ENCODE measurements around the gene TMEM176B.
A peak's percentile ranks its signal among the peaks of the same experiment; 100 is the strongest.
"Not testable (repeated sequence)": the region's sequence is repeated elsewhere in the genome, so short reads cannot be mapped to it uniquely, and the experiment has no call there.

Gene TMEM176B

DNA sequence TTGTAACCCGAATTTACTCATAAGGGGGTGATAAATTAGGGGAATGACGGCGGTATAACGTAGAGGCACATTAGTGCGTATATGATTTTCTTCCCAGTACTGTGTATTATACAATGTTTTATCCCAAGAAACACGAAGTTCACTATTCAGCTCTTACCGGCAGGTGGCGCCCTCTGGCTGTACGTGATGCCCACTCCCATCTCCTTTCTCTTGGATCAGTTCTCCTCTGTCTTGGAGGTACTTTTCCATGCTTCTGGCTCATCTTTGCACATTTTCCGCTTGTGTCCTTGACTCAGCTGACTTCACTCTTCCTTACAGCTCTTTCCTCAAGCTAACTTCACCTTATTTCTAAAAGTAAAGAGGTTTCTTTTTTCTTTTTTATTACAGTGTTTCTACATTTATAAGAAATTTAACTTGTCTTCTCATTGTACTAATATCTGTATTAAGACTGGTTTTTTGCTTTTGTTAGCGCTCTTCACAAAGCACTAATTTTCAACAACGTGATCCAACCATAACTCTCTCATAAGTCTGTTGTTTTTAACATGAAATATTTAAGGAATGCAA lies 21.3 kb downstream of the TMEM176B start:
- Mint-ChIP-seq H3K36me3 (ENCODE audit: insufficient read depth) (no peaks in the 10 kb centered on the region), H3K27me3 (peaks cover 16% of the 10 kb centered on the region), H3K27ac (ENCODE audit: low read depth) (no peak overlapping the region), H3K4me1 (peaks cover 5% of the 10 kb centered on the region), H3K4me3 (no peak overlapping the region), H3K9me3 (no peaks in the 10 kb centered on the region)
- ATAC-seq (replicated peaks; ENCODE audit: extremely low read depth, poor library complexity, severe bottlenecking) (peak; percentile 49), DNase-seq (ENCODE audit: low spot score in 2 of 2) (peak; percentile 54 to 62)

DNA sequence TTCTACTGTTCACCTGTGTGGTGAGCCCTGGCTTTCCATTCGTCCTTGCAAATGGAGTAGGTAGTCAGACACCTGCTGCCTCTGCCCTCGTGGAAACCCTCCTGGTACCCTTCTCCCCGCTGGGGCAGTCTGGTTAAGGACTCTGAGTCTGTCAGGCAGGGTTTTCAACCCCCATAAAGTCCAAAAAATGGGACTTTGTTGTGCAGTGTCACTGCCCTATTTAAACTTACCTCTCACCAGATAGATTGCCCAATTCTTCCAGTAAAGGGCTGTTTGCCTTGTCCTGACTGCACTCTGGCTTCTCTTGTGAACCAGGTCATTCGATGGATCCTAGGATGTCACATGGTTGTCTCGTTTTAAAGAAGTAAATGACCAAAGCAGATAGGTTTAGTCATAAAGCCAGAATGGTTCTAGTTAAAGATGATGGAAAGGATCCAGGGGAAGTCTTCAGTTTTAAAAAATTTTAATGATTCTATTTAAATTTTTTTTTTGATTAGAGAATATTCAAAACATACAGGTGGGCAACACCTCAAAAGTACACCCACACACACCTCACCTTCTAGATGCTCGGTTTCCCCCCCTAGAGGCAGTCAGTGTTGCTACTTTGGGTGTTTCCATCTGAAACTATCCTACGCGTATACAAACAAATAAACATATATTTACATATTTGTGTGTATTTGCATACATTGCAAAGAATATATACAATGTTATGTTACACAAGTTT lies 22.0 kb downstream of the TMEM176B start:
- H3K4me3 Mint-ChIP-seq = no peak overlapping the region
- H3K27ac Mint-ChIP-seq (ENCODE audit: low read depth) = no peak overlapping the region
- H3K4me1 Mint-ChIP-seq = peaks cover 5% of the 10 kb centered on the region
- ATAC-seq (replicated peaks; ENCODE audit: extremely low read depth, poor library complexity, severe bottlenecking) (no peak), DNase-seq (ENCODE audit: low spot score in 2 of 2) (no peak)
- H3K36me3 Mint-ChIP-seq (ENCODE audit: insufficient read depth) = no peaks in the 10 kb centered on the region
- H3K9me3 Mint-ChIP-seq = no peaks in the 10 kb centered on the region
- H3K27me3 Mint-ChIP-seq = peaks cover 16% of the 10 kb centered on the region

DNA sequence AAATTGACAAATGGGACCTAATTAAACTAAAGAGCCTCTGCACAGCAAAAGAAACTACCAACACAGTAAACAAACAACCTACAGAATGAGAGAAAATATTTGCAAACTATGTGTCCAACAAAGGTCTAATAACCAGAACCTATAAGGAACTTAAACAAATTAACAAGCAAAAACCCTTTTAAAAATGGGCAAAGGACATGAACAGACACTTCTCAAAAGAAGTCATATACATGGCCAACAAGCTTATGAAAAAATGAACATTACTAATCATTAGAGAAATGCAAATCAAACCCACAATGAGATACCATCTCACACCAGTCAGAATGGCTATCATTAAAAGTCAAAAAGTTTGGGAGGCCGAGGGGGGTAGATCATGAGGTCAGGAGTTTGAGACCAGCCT lies 26.0 kb downstream of the TMEM176B start:
- not testable (repeated sequence) for DNase-seq (ENCODE audit: low spot score in 2 of 2); H3K9me3 Mint-ChIP-seq; H3K36me3 Mint-ChIP-seq (ENCODE audit: insufficient read depth); H3K27ac Mint-ChIP-seq (ENCODE audit: low read depth); H3K4me3 Mint-ChIP-seq; H3K4me1 Mint-ChIP-seq; H3K27me3 Mint-ChIP-seq; ATAC-seq (replicated peaks; ENCODE audit: extremely low read depth, poor library complexity, severe bottlenecking)

DNA sequence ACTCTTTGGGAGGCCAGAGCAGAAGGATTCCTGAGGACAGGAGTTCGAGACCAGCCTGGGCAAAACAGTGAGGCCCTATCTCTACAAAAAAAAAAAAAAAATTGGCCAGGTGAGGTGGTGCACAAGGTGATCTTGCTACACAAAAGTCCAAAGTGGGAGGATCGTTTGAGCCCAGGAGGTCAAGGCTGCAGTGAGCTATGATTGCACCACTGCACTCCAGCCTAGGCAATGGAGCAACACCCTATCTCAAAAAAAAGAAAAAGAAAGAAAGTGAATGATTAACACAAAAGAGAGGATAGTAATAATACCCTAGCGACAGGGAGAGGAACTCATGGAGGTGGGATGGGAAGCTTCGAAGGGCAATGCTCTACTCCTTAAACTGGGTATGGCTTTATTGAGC lies 30.4 kb downstream of the TMEM176B start:
- H3K4me3 Mint-ChIP-seq = no peak overlapping the region
- DNase-seq (ENCODE audit: low spot score in 2 of 2) (no peak), ATAC-seq (replicated peaks; ENCODE audit: extremely low read depth, poor library complexity, severe bottlenecking) (no peak)
- H3K4me1 Mint-ChIP-seq = no peaks in the 10 kb centered on the region
- H3K36me3 Mint-ChIP-seq (ENCODE audit: insufficient read depth) = peaks cover 2% of the 10 kb centered on the region
- no peak overlapping the region for H3K27ac Mint-ChIP-seq (ENCODE audit: low read depth)
- H3K9me3 Mint-ChIP-seq = no peaks in the 10 kb centered on the region
- no peaks in the 10 kb centered on the region for H3K27me3 Mint-ChIP-seq

DNA sequence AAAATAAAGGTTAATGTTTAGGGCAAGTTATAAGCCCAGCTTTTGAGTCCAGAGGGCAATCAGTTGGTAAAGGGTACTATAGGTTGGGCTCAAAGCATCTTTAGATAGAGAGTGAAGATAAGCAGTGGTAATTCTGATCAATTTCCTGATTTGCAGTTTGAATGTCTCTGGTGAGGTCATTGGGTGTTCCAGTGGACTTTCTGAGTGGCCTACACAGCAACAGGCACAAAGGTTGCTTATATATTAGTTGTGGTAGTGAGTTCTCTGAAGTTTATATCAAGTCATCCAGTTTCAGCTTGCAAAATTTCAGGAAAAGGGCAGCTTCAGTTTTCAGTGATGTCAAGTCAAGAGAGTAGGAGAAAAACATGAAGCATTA lies 33.8 kb downstream of the TMEM176B start:
- H3K4me1 Mint-ChIP-seq = no peaks in the 10 kb centered on the region
- H3K27me3 Mint-ChIP-seq = no peaks in the 10 kb centered on the region
- no peak overlapping the region for H3K27ac Mint-ChIP-seq (ENCODE audit: low read depth)
- H3K9me3 Mint-ChIP-seq = no peaks in the 10 kb centered on the region
- no peak overlapping the region for H3K4me3 Mint-ChIP-seq
- ATAC-seq (replicated peaks; ENCODE audit: extremely low read depth, poor library complexity, severe bottlenecking) (no peak), DNase-seq (ENCODE audit: low spot score in 2 of 2) (no peak)
- no peaks in the 10 kb centered on the region for H3K36me3 Mint-ChIP-seq (ENCODE audit: insufficient read depth)

DNA sequence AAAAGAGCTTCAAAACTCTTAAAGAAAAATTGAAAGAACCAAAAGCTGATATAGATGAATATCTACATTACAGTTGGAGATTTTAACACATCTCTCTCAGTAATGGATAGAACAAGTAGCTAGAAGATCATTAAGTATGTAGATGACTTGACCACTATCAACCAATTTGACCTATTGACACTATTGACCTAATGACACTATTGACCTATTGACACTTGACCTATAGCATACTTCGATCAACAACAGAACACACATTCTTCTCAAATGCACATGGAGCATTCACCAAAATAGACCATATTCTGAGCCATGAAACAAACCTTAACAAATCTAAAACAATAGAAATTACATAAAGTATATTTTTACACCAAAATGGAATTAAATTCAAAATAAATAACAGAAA lies 40.7 kb downstream of the TMEM176B start:
- H3K27me3 Mint-ChIP-seq = no peaks in the 10 kb centered on the region
- DNase-seq (ENCODE audit: low spot score in 2 of 2) = no peak

DNA sequence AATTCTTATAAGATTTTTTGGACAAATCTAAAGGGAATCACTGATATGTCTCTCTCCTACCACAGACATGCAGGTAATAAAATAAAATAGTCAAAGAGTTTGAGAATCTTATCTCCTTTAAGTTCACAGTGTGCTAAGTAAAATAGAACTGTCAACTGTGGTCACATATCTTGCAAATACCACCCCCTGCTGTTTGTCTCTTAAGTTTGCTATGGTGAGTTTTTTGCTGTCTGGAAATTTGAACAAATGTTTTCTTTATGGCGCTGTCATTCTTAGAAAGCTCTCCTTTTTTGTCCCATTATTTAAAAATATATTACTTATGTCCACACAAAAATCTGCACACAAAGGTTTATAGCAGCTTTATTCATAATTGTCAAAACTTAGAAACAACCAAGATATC lies 43.3 kb downstream of the TMEM176B start:
- peak overlapping the region; percentile 87 for H3K27ac Mint-ChIP-seq (ENCODE audit: low read depth)

More for the DNA sequence above, 40.7 kb downstream of the TMEM176B start:
- Mint-ChIP-seq H3K27ac (ENCODE audit: low read depth) (no peak overlapping the region), H3K4me3 (no peak overlapping the region), H3K4me1 (peaks cover 23% of the 10 kb centered on the region), H3K36me3 (ENCODE audit: insufficient read depth) (peaks cover 12% of the 10 kb centered on the region), H3K9me3 (no peaks in the 10 kb centered on the region)
- no peak for ATAC-seq (replicated peaks; ENCODE audit: extremely low read depth, poor library complexity, severe bottlenecking)

DNA sequence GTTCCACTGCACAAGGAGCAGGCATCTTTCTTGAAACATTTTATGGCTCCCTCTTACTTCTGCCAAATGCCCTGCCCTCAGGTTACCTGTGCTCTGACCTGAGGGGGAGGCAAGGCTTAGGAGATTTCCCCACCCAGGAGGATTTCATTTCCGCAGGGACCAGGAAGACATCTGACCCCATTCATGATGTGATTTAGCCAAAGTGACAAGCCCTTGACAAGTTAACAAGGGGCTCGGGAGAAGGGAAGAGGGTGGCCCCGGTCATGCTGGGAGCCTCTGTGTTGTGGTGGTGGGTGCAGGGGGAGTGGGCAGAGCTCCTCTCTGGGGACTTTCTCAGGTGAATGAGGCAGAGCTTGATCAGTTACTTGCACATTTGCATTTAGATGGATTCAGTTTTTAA lies 44.0 kb downstream of the TMEM176B start:
- Mint-ChIP-seq H3K27ac (ENCODE audit: low read depth) (peak overlapping the region; percentile 87), H3K27me3 (no peaks in the 10 kb centered on the region), H3K4me1 (peaks cover 37% of the 10 kb centered on the region), H3K9me3 (no peaks in the 10 kb centered on the region), H3K36me3 (ENCODE audit: insufficient read depth) (peaks cover 15% of the 10 kb centered on the region), H3K4me3 (peak overlapping the region; percentile 44)
- no peak for DNase-seq (ENCODE audit: low spot score in 2 of 2)
- no peak for ATAC-seq (replicated peaks; ENCODE audit: extremely low read depth, poor library complexity, severe bottlenecking)

More for the DNA sequence above, 43.3 kb downstream of the TMEM176B start:
- DNase-seq (ENCODE audit: low spot score in 2 of 2) = no peak
- no peaks in the 10 kb centered on the region for H3K9me3 Mint-ChIP-seq
- no peak for ATAC-seq (replicated peaks; ENCODE audit: extremely low read depth, poor library complexity, severe bottlenecking)
- H3K4me1 Mint-ChIP-seq = peaks cover 37% of the 10 kb centered on the region
- peaks cover 15% of the 10 kb centered on the region for H3K36me3 Mint-ChIP-seq (ENCODE audit: insufficient read depth)
- no peaks in the 10 kb centered on the region for H3K27me3 Mint-ChIP-seq
- H3K4me3 Mint-ChIP-seq = peak overlapping the region; percentile 44

DNA sequence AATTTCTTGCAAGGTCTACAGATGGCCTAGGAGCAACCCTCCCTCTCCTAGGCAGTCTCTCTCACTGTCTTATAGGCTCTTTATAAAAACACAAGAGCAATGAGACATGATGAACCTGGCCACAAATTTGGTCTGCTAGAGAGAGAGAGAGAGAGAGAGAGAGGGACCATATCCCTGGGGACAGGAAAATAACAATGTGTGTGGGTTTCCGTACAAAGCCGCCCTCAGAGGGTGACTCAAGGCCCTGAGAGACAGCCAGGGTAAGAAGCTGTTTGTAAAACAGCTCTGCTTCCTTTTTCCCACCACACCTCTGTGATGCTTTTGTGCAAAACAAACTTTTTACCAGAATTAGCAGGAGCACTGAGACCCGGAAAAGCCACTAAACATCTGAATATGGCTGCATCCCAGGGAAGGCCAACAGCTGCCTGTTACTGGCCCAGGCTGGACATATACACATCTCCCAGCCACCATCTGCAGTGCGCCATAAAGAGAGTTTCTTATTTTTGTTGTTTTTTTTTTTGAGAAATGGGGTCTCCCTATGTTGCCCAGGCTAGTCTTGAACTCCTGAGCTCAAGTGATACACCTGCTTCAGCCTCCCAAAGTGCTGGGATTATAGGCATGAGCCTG lies 44.6 kb downstream of the TMEM176B start:
- Mint-ChIP-seq H3K4me1 (peaks cover 39% of the 10 kb centered on the region), H3K4me3 (peak overlapping the region; percentile 44), H3K36me3 (ENCODE audit: insufficient read depth) (peaks cover 15% of the 10 kb centered on the region), H3K9me3 (no peaks in the 10 kb centered on the region), H3K27ac (ENCODE audit: low read depth) (peak overlapping the region; percentile 87), H3K27me3 (no peaks in the 10 kb centered on the region)
- DNase-seq (ENCODE audit: low spot score in 2 of 2) = peak in 1 of 2 donors; percentile 61
- ATAC-seq (replicated peaks; ENCODE audit: extremely low read depth, poor library complexity, severe bottlenecking) = peak; percentile 96

DNA sequence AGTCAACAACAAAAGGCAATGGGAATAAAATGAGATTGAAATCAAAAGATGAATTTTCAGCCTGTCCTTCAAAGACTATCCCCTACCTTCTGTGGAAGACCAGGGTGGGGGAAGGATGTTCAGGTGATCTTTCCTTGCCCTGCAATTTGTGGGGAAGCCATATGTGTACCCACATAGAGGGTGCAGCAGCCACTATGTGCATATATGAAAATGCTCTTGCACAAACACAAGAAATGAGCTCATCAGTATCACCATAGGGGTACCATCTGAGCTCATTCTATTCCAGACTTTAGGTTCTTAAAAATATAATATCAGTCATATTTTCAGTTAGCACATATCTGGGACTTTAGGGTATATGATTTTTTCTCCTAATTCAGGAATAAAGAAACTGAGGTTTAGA lies 45.2 kb downstream of the TMEM176B start:
- H3K9me3 Mint-ChIP-seq = no peaks in the 10 kb centered on the region
- H3K27ac Mint-ChIP-seq (ENCODE audit: low read depth) = peak overlapping the region; percentile 87
- H3K4me3 Mint-ChIP-seq = peak overlapping the region; percentile 44
- DNase-seq (ENCODE audit: low spot score in 2 of 2) = no peak
- H3K36me3 Mint-ChIP-seq (ENCODE audit: insufficient read depth) = peaks cover 15% of the 10 kb centered on the region
- ATAC-seq (replicated peaks; ENCODE audit: extremely low read depth, poor library complexity, severe bottlenecking) = no peak
- H3K4me1 Mint-ChIP-seq = peaks cover 45% of the 10 kb centered on the region
- no peaks in the 10 kb centered on the region for H3K27me3 Mint-ChIP-seq

DNA sequence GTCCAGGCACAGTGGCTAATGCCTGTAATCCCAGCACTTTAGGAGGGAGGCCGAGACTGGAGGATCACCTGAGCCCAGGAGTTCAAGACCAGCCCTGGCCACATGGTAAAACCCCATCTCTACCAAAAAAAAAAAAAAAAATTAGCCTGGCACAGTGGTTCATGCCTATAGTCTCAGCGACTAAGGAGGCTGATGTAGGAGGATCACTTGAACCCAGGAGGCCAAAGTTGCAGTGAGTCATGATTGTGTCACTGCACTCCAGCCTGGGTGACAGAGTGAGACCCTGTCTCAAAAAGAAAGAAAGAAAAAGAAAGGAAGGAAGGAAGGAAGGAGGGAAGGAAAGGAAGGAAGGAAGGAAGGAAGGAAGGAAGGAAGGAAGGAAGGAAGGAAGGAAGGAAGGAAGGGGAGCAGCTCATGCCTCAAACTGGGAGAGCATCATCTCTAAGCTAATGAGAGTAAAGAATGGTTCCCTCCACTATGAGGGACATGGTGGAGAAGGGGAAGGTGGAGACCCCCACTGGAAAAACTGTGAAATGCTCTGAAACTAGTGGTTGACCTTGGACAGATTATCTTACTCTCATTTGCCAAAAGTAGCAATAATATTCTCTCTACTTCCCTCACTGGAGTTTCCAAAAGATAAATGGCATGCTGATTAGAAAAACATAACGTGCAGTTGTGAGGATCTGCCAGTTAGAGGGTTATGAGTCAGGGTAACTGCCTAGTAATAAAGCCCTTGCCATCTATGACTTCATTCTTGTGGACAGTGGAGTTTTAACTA lies 46.1 kb downstream of the TMEM176B start:
- Mint-ChIP-seq H3K27ac (ENCODE audit: low read depth) (peak overlapping the region; percentile 87), H3K27me3 (no peaks in the 10 kb centered on the region), H3K4me1 (peaks cover 55% of the 10 kb centered on the region), H3K4me3 (peak overlapping the region; percentile 50), H3K9me3 (no peaks in the 10 kb centered on the region), H3K36me3 (ENCODE audit: insufficient read depth) (peaks cover 15% of the 10 kb centered on the region)
- DNase-seq (ENCODE audit: low spot score in 2 of 2) (no peak), ATAC-seq (replicated peaks; ENCODE audit: extremely low read depth, poor library complexity, severe bottlenecking) (no peak)

DNA sequence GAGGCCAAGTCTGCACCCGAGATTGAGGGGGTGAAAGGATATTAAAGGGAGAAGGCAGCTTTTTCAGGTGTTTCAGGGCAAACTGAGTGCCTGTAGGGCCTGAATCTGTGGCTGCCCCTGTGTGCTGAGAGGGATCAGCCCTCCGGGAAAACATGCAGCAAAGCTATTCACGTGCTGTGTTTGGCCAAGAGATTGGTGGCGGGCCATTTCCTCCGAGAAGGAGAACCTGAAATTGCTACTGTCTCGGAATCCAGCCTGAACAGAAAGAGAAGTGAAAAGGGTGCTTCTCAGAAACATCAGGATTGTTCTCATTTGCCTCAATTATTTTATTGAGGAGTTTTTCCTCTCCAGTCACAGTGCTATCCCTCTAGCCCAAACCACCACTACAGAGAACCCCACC lies 46.9 kb downstream of the TMEM176B start:
- H3K9me3 Mint-ChIP-seq = no peaks in the 10 kb centered on the region
- H3K27ac Mint-ChIP-seq (ENCODE audit: low read depth) = peak overlapping the region; percentile 87
- no peak for DNase-seq (ENCODE audit: low spot score in 2 of 2)
- no peak overlapping the region for H3K4me3 Mint-ChIP-seq
- ATAC-seq (replicated peaks; ENCODE audit: extremely low read depth, poor library complexity, severe bottlenecking) = no peak
- peaks cover 62% of the 10 kb centered on the region for H3K4me1 Mint-ChIP-seq
- H3K27me3 Mint-ChIP-seq = no peaks in the 10 kb centered on the region
- H3K36me3 Mint-ChIP-seq (ENCODE audit: insufficient read depth) = peaks cover 15% of the 10 kb centered on the region
